ENCODE measurements around the gene FRRS1.

FRRS1 gene

GRCh38 chr1:99784809-99785255 lies 18.4 kb upstream of the FRRS1 start:
- H3K9me3 ChIP-seq (ENCODE audit: control insufficient read depth, low read length), result no peaks in the 10 kb centered on the region
- no peaks in the 10 kb centered on the region for H3K27me3 ChIP-seq (ENCODE audit: control insufficient read depth, insufficient read depth, low read length)
- no peak overlapping the region for H3K9ac ChIP-seq (ENCODE audit: low read length)
- H3K36me3 ChIP-seq (ENCODE audit: control insufficient read depth, insufficient read depth, low read length), result no peaks in the 10 kb centered on the region
- H3K4me3 ChIP-seq (ENCODE audit: low read length), result no peak overlapping the region
- no peaks in the 10 kb centered on the region for H3K4me1 ChIP-seq (ENCODE audit: control insufficient read depth, insufficient read depth, low read length)

GRCh38 chr1:99784143-99784542 lies 17.7 kb upstream of the FRRS1 start:
- Histone ChIP-seq H3K36me3 (ENCODE audit: control insufficient read depth, insufficient read depth, low read length) (no peaks in the 10 kb centered on the region), H3K9me3 (ENCODE audit: control insufficient read depth, low read length) (no peaks in the 10 kb centered on the region), H3K27me3 (ENCODE audit: control insufficient read depth, insufficient read depth, low read length) (no peaks in the 10 kb centered on the region), H3K9ac (ENCODE audit: low read length) (no peak overlapping the region), H3K4me1 (ENCODE audit: control insufficient read depth, insufficient read depth, low read length) (no peaks in the 10 kb centered on the region), H3K4me3 (ENCODE audit: low read length) (no peak overlapping the region)

- H3K4me1 ChIP-seq (ENCODE audit: control insufficient read depth, insufficient read depth, low read length), result no peaks in the 10 kb centered on the region
- no peak overlapping the region for H3K9ac ChIP-seq (ENCODE audit: low read length)
- no peaks in the 10 kb centered on the region for H3K36me3 ChIP-seq (ENCODE audit: control insufficient read depth, insufficient read depth, low read length)
- no peak overlapping the region for H3K4me3 ChIP-seq (ENCODE audit: low read length)
- H3K9me3 ChIP-seq (ENCODE audit: control insufficient read depth, low read length), result no peaks in the 10 kb centered on the region
- H3K27me3 ChIP-seq (ENCODE audit: control insufficient read depth, insufficient read depth, low read length), result no peaks in the 10 kb centered on the region
These were observed 16.5 kb upstream of the FRRS1 start for GRCh38 chr1:99782920-99783319.

- no peak overlapping the region for H3K9ac ChIP-seq (ENCODE audit: low read length)
- no peaks in the 10 kb centered on the region for H3K36me3 ChIP-seq (ENCODE audit: control insufficient read depth, insufficient read depth, low read length)
- no peaks in the 10 kb centered on the region for H3K4me1 ChIP-seq (ENCODE audit: control insufficient read depth, insufficient read depth, low read length)
- no peaks in the 10 kb centered on the region for H3K9me3 ChIP-seq (ENCODE audit: control insufficient read depth, low read length)
- no peak overlapping the region for H3K4me3 ChIP-seq (ENCODE audit: low read length)
- H3K27me3 ChIP-seq (ENCODE audit: control insufficient read depth, insufficient read depth, low read length), result no peaks in the 10 kb centered on the region
These were observed 16.0 kb upstream of the FRRS1 start for GRCh38 chr1:99782397-99782796.

- Histone ChIP-seq H3K36me3 (ENCODE audit: control insufficient read depth, insufficient read depth, low read length) (no peaks in the 10 kb centered on the region), H3K9ac (ENCODE audit: low read length) (no peak overlapping the region), H3K9me3 (ENCODE audit: control insufficient read depth, low read length) (no peaks in the 10 kb centered on the region), H3K4me3 (ENCODE audit: low read length) (no peak overlapping the region), H3K27me3 (ENCODE audit: control insufficient read depth, insufficient read depth, low read length) (no peaks in the 10 kb centered on the region), H3K4me1 (ENCODE audit: control insufficient read depth, insufficient read depth, low read length) (no peaks in the 10 kb centered on the region)
These were observed 15.4 kb upstream of the FRRS1 start for GRCh38 chr1:99781798-99782197.

- Histone ChIP-seq H3K4me1 (ENCODE audit: control insufficient read depth, insufficient read depth, low read length) (no peaks in the 10 kb centered on the region), H3K4me3 (ENCODE audit: low read length) (no peak overlapping the region), H3K9me3 (ENCODE audit: control insufficient read depth, low read length) (no peaks in the 10 kb centered on the region), H3K27me3 (ENCODE audit: control insufficient read depth, insufficient read depth, low read length) (no peaks in the 10 kb centered on the region), H3K36me3 (ENCODE audit: control insufficient read depth, insufficient read depth, low read length) (no peaks in the 10 kb centered on the region), H3K9ac (ENCODE audit: low read length) (no peak overlapping the region)
These were observed 11.3 kb upstream of the FRRS1 start for GRCh38 chr1:99777752-99778151.

GRCh38 chr1:99776120-99776519 lies 9.7 kb upstream of the FRRS1 start:
- Histone ChIP-seq H3K9ac (ENCODE audit: low read length) (no peak overlapping the region), H3K9me3 (ENCODE audit: control insufficient read depth, low read length) (no peaks in the 10 kb centered on the region), H3K4me3 (ENCODE audit: low read length) (no peak overlapping the region), H3K4me1 (ENCODE audit: control insufficient read depth, insufficient read depth, low read length) (no peaks in the 10 kb centered on the region), H3K27me3 (ENCODE audit: control insufficient read depth, insufficient read depth, low read length) (no peaks in the 10 kb centered on the region), H3K36me3 (ENCODE audit: control insufficient read depth, insufficient read depth, low read length) (no peaks in the 10 kb centered on the region)

- no peaks in the 10 kb centered on the region for H3K4me1 ChIP-seq (ENCODE audit: control insufficient read depth, insufficient read depth, low read length)
These were observed 6.4 kb upstream of the FRRS1 start for GRCh38 chr1:99772809-99773208.

GRCh38 chr1:99771513-99771918 lies 5.1 kb upstream of the FRRS1 start:
- Histone ChIP-seq H3K27me3 (ENCODE audit: control insufficient read depth, insufficient read depth, low read length) (no peaks in the 10 kb centered on the region), H3K9ac (ENCODE audit: low read length) (no peak overlapping the region), H3K4me1 (ENCODE audit: control insufficient read depth, insufficient read depth, low read length) (no peaks in the 10 kb centered on the region), H3K9me3 (ENCODE audit: control insufficient read depth, low read length) (no peaks in the 10 kb centered on the region), H3K36me3 (ENCODE audit: control insufficient read depth, insufficient read depth, low read length) (no peaks in the 10 kb centered on the region), H3K4me3 (ENCODE audit: low read length) (no peak overlapping the region)

More at GRCh38 chr1:99772809-99773208, 6.4 kb upstream of the FRRS1 start:
- H3K9ac ChIP-seq (ENCODE audit: low read length), result no peak overlapping the region
- no peaks in the 10 kb centered on the region for H3K36me3 ChIP-seq (ENCODE audit: control insufficient read depth, insufficient read depth, low read length)
- H3K9me3 ChIP-seq (ENCODE audit: control insufficient read depth, low read length), result no peaks in the 10 kb centered on the region
- no peak overlapping the region for H3K4me3 ChIP-seq (ENCODE audit: low read length)
- no peaks in the 10 kb centered on the region for H3K27me3 ChIP-seq (ENCODE audit: control insufficient read depth, insufficient read depth, low read length)

GRCh38 chr1:99768524-99769245 lies 2.2 kb upstream of the FRRS1 start:
- Histone ChIP-seq H3K9ac (ENCODE audit: low read length) (no peak overlapping the region), H3K27me3 (ENCODE audit: control insufficient read depth, insufficient read depth, low read length) (no peaks in the 10 kb centered on the region), H3K9me3 (ENCODE audit: control insufficient read depth, low read length) (no peaks in the 10 kb centered on the region), H3K36me3 (ENCODE audit: control insufficient read depth, insufficient read depth, low read length) (no peaks in the 10 kb centered on the region), H3K4me1 (ENCODE audit: control insufficient read depth, insufficient read depth, low read length) (peaks cover 9% of the 10 kb centered on the region), H3K4me3 (ENCODE audit: low read length) (no peak overlapping the region)

- H3K9me3 ChIP-seq (ENCODE audit: control insufficient read depth, low read length), result no peaks in the 10 kb centered on the region
- no peak overlapping the region for H3K9ac ChIP-seq (ENCODE audit: low read length)
- no peaks in the 10 kb centered on the region for H3K36me3 ChIP-seq (ENCODE audit: control insufficient read depth, insufficient read depth, low read length)
- no peak overlapping the region for H3K4me3 ChIP-seq (ENCODE audit: low read length)
- peaks cover 9% of the 10 kb centered on the region for H3K4me1 ChIP-seq (ENCODE audit: control insufficient read depth, insufficient read depth, low read length)
- H3K27me3 ChIP-seq (ENCODE audit: control insufficient read depth, insufficient read depth, low read length), result no peaks in the 10 kb centered on the region
These were observed 1.7 kb upstream of the FRRS1 start for GRCh38 chr1:99768104-99768503.

GRCh38 chr1:99764909-99765308 lies 1.5 kb downstream of the FRRS1 start:
- Histone ChIP-seq H3K9me3 (ENCODE audit: control insufficient read depth, low read length) (no peaks in the 10 kb centered on the region), H3K36me3 (ENCODE audit: control insufficient read depth, insufficient read depth, low read length) (no peaks in the 10 kb centered on the region), H3K27me3 (ENCODE audit: control insufficient read depth, insufficient read depth, low read length) (no peaks in the 10 kb centered on the region), H3K4me3 (ENCODE audit: low read length) (no peak overlapping the region), H3K4me1 (ENCODE audit: control insufficient read depth, insufficient read depth, low read length) (peaks cover 9% of the 10 kb centered on the region), H3K9ac (ENCODE audit: low read length) (no peak overlapping the region)

GRCh38 chr1:99764439-99764838 lies 2.0 kb downstream of the FRRS1 start:
- H3K27me3 ChIP-seq (ENCODE audit: control insufficient read depth, insufficient read depth, low read length), result no peaks in the 10 kb centered on the region
- H3K4me3 ChIP-seq (ENCODE audit: low read length), result no peak overlapping the region
- H3K9me3 ChIP-seq (ENCODE audit: control insufficient read depth, low read length), result no peaks in the 10 kb centered on the region
- H3K9ac ChIP-seq (ENCODE audit: low read length), result no peak overlapping the region
- H3K36me3 ChIP-seq (ENCODE audit: control insufficient read depth, insufficient read depth, low read length), result no peaks in the 10 kb centered on the region
- peaks cover 14% of the 10 kb centered on the region for H3K4me1 ChIP-seq (ENCODE audit: control insufficient read depth, insufficient read depth, low read length)

Measured in mucosa of stomach (tissue), 1 donor.